Neural progenitor cell (in vitro differentiated cells): ENCODE data around the gene ITGA1. TPM values are rescaled to one million over a fixed set of nuclear protein-coding genes. Genes with fewer than 3 reads are reported as not detected.

ENCODE experiments used
- DNase-seq: peaks from one replicate; pipeline ENCODE4 v3.0.0-alpha.2; 2016; ENCODE audit warnings: low spot score
- H2AFZ ChIP-seq: fragments of 200-600 bp; sonication (generic); replicated peaks from 2 replicates; pipeline ENCODE4 v1.6.1; 2016; ENCODE audit warnings: antibody characterized with exemption
- H3F3A ChIP-seq: fragments of 200-600 bp; sonication (generic); 2 replicates; pipeline ENCODE4 v1.6.1; 2016; ENCODE audit warnings: antibody characterized with exemption, low read depth
- H3K27ac ChIP-seq: fragments of 200-600 bp; sonication (generic); 2 replicates; pipeline ENCODE4 v1.5.1; 2016; ENCODE audit warnings: mild to moderate bottlenecking
- H3K27me3 ChIP-seq: fragments of 200-600 bp; sonication (generic); 2 replicates; pipeline ENCODE4 v1.6.1; 2016; ENCODE audit warnings: mild to moderate bottlenecking, moderate library complexity
- H3K36me3 ChIP-seq: fragments of 200-600 bp; sonication (generic); 2 replicates; pipeline ENCODE4 v1.5.1; 2016
- H3K4me1 ChIP-seq: fragments of 200-600 bp; sonication (generic); 2 replicates; pipeline ENCODE4 v1.6.1; 2016; ENCODE audit warnings: mixed run types
- H3K4me2 ChIP-seq: fragments of 200-600 bp; sonication (generic); 2 replicates; pipeline ENCODE4 v1.6.1; 2016
- H3K4me3 ChIP-seq: fragments of 200-600 bp; sonication (generic); 2 replicates; pipeline ENCODE4 v1.5.1; 2016
- H3K79me2 ChIP-seq: fragments of 200-600 bp; sonication (generic); 2 replicates; pipeline ENCODE4 v1.6.1; 2016; ENCODE audit warnings: low read depth
- H3K9ac ChIP-seq: fragments of 200-600 bp; sonication (generic); 2 replicates; pipeline ENCODE4 v1.6.1; 2016
- H3K9me3 ChIP-seq: fragments of 200-600 bp; sonication (generic); 2 replicates; pipeline ENCODE4 v1.5.1; 2016; ENCODE audit warnings: low read depth
- H4K20me1 ChIP-seq: fragments of 200-600 bp; sonication (generic); 2 replicates; pipeline ENCODE4 v1.6.1; 2016; ENCODE audit warnings: low read depth
- H3K27ac Mint-ChIP-seq: 3 replicates; pipeline ENCODE4 v1.8.0; 2021; ENCODE audit warnings: mixed read lengths
- H3K27me3 Mint-ChIP-seq: 2 replicates; pipeline ENCODE4 v1.8.0; 2022; ENCODE audit warnings: low read depth, mild to moderate bottlenecking, inconsistent platforms, moderate library complexity, mixed read lengths; ENCODE audit not compliant: insufficient read depth
- H3K36me3 Mint-ChIP-seq: 3 replicates; pipeline ENCODE4 v1.8.0; 2021; ENCODE audit warnings: mixed read lengths
- H3K4me1 Mint-ChIP-seq: 3 replicates; pipeline ENCODE4 v1.8.0; 2021; ENCODE audit warnings: mixed read lengths
- H3K4me3 Mint-ChIP-seq: 3 replicates; pipeline ENCODE4 v1.8.0; 2021; ENCODE audit warnings: mild to moderate bottlenecking, moderate library complexity, mixed read lengths
- H3K9me3 Mint-ChIP-seq: 3 replicates; pipeline ENCODE4 v1.8.0; 2020; ENCODE audit warnings: mixed read lengths
- CTCF ChIP-seq: fragments of 200-600 bp; sonication (generic); IDR thresholded peaks from 2 replicates; pipeline ENCODE4 v1.5.1; 2017; ENCODE audit warnings: antibody characterized with exemption, mild to moderate bottlenecking
- EZH2 ChIP-seq: fragments of 200-600 bp; sonication (generic); IDR thresholded peaks from 2 replicates; pipeline ENCODE4 v1.6.1; 2017; ENCODE audit warnings: antibody characterized with exemption, mild to moderate bottlenecking, moderate library complexity
- EZH2phosphoT487 ChIP-seq: fragments of 200-600 bp; sonication (generic); IDR thresholded peaks from 2 replicates; pipeline ENCODE4 v1.6.1; 2017; ENCODE audit warnings: antibody characterized with exemption
- total RNA-seq: library from RNA; depleted of rRNA; stranded (reverse); fragments of >200 nt; gene quantifications from 2 replicates; pipeline ENCODE4 v1.2.3, GENCODE V29; 2015; ENCODE audit warnings: low replicate concordance

ITGA1 gene
- total RNA-seq, 1 donor from 2014 or later, result 2.2 TPM

- H3K36me3 ChIP-seq, result no peaks in the 10 kb centered on the region
- TF ChIP-seq CTCF (no peak), EZH2 (no peak), EZH2phosphoT487 (no peak)
- no peak overlapping the region for H3K4me3 Mint-ChIP-seq
- no peaks in the 10 kb centered on the region for H4K20me1 ChIP-seq
- H2AFZ ChIP-seq, result no peak overlapping the region
- H3K27me3 Mint-ChIP-seq, result no peaks in the 10 kb centered on the region
- H3K4me1 ChIP-seq, result peaks cover 6% of the 10 kb centered on the region
- no peaks in the 10 kb centered on the region for H3K4me1 Mint-ChIP-seq
- H3K9me3 Mint-ChIP-seq, result no peaks in the 10 kb centered on the region
- H3K9ac ChIP-seq, result no peak overlapping the region
- no peak overlapping the region for H3K4me2 ChIP-seq
- H3F3A ChIP-seq, result no peaks in the 10 kb centered on the region
- H3K27ac Mint-ChIP-seq, result no peak overlapping the region
- H3K79me2 ChIP-seq, result no peaks in the 10 kb centered on the region
- peaks cover 3% of the 10 kb centered on the region for H3K36me3 Mint-ChIP-seq
- H3K27ac ChIP-seq, result no peak overlapping the region
- no peak overlapping the region for H3K4me3 ChIP-seq
- no peaks in the 10 kb centered on the region for H3K9me3 ChIP-seq
- no peaks in the 10 kb centered on the region for H3K27me3 ChIP-seq
- no peak for DNase-seq
Observed at GRCh38 chr5:52898961-52899680, 111.4 kb downstream of the ITGA1 start.

- Histone ChIP-seq H3K36me3 (no peaks in the 10 kb centered on the region), H3K9me3 (no peaks in the 10 kb centered on the region), H3K4me3 (no peak overlapping the region), H3K79me2 (no peaks in the 10 kb centered on the region), H4K20me1 (no peaks in the 10 kb centered on the region), H2AFZ (no peak overlapping the region), H3K27me3 (no peaks in the 10 kb centered on the region), H3K27ac (no peak overlapping the region), H3F3A (no peaks in the 10 kb centered on the region), H3K4me2 (no peak overlapping the region), H3K4me1 (no peaks in the 10 kb centered on the region), H3K9ac (no peak overlapping the region)
- Mint-ChIP-seq H3K27ac (no peak overlapping the region), H3K4me1 (no peaks in the 10 kb centered on the region), H3K36me3 (peaks cover 3% of the 10 kb centered on the region), H3K4me3 (no peak overlapping the region), H3K27me3 (no peaks in the 10 kb centered on the region), H3K9me3 (no peaks in the 10 kb centered on the region)
- no peak for TF ChIP-seq EZH2
- TF ChIP-seq CTCF, result no peak
- no peak for TF ChIP-seq EZH2phosphoT487
- no peak for DNase-seq
Observed at GRCh38 chr5:52903142-52903541, 115.4 kb downstream of the ITGA1 start.

DNA sequence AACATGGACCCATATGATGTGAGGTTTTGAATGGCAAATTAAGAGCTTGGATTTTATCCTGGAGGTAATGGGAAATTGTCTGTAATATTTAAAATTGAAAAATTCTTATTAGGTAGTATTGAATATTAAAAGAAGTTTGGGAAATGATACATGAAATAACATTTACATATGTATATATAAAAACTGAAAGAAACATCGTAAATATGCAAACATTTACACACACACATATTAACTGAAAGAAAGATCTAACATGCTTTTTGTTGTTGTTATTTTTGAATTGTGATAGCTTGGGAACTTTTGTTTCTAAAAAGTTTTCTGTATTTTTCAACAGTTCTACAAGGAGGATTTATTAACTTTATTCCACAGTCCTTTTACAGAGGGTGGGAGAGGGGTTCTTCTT, 118.6 kb downstream of the ITGA1 start:
- no peaks in the 10 kb centered on the region for H3K4me1 Mint-ChIP-seq

More for the DNA sequence above, 118.6 kb downstream of the ITGA1 start:
- no peak for DNase-seq
- H3K9ac ChIP-seq, result no peak overlapping the region
- no peaks in the 10 kb centered on the region for H4K20me1 ChIP-seq
- Mint-ChIP-seq H3K36me3 (no peaks in the 10 kb centered on the region), H3K27ac (no peak overlapping the region), H3K9me3 (no peaks in the 10 kb centered on the region), H3K4me3 (no peak overlapping the region), H3K27me3 (no peaks in the 10 kb centered on the region)
- H2AFZ ChIP-seq, result no peak overlapping the region
- no peaks in the 10 kb centered on the region for H3K79me2 ChIP-seq
- H3K27me3 ChIP-seq, result no peaks in the 10 kb centered on the region
- no peak overlapping the region for H3K27ac ChIP-seq
- H3K4me3 ChIP-seq, result no peak overlapping the region
- no peaks in the 10 kb centered on the region for H3K9me3 ChIP-seq
- H3K4me2 ChIP-seq, result no peak overlapping the region
- no peak for TF ChIP-seq CTCF
- no peak for TF ChIP-seq EZH2
- no peaks in the 10 kb centered on the region for H3K36me3 ChIP-seq
- no peaks in the 10 kb centered on the region for H3K4me1 ChIP-seq
- H3F3A ChIP-seq, result peaks cover 11% of the 10 kb centered on the region
